Stimulated activated CD4-positive, alpha-beta T cell treated with anti-CD3 and anti-CD28 coated beads, Interleukin-1b, Interleukin-23, amount 100 ng/mL, for 48 hours (primary cell): ENCODE results near the gene TMEM119.

Experiments used
- DNase-seq: peaks from one replicate; pipeline ENCODE4 v3.0.0-alpha.2; 2020

TMEM119 gene

DNA sequence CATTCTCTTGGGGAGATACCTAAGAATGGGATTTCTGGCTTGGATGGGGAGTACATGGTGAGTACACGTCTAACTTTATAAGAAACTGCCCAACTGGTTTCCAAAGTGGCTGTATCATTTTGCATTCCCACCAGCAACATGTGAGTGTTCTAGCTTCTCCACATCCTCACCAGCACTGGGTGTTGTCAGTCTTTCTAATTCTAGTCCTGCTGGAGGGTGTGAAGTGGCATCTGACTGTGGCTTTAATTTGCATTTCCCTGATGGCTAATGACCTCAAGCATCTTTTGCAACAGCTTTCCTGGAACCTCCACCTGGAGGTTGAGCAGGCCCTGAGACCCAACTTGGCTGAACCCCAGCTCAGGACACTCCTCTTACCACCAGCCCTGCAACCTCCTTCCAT is 18.0 kb upstream of the TMEM119 start:
- DNase-seq: no peak

DNA sequence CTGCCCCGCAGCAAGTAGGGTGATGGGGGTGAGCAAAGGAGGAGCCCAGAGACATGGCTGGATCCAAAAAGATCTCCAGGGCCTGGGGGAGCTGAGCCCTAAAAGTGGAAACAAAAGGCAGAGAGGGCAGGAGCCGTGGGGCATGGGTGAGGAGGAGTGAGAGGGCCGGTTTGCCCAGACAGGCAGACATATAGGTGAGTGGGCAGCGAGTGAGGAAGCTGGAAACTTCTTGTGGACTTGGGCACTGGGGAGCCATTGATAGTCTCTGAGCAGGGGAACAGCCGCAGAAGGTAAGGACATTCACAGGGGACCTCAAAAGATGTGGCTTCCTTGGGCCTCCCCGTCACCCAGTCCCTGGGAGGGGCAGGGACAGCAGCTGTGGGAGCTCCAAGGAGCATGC is 16.8 kb upstream of the TMEM119 start:
- DNase-seq: no peak

DNA sequence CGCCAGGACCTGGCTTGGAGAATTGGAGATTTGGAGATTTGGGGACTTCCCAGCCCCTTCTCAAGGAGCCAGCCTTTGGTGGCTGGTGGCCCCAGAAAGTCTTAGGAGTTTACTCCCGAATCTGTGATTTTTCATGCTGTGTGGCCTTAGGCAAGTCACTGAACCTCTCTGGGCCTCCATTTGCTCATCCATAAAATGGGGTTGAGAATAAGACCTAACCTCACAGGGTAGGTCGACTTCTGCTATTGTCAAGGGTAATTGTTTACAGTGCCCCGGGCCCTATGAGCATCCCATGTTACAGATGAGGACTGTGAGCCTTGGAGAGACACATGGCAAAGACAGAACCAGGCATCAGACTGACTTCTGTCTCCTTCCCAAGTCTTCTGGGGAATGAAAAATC is 16.2 kb upstream of the TMEM119 start:
- no peak for DNase-seq

DNA sequence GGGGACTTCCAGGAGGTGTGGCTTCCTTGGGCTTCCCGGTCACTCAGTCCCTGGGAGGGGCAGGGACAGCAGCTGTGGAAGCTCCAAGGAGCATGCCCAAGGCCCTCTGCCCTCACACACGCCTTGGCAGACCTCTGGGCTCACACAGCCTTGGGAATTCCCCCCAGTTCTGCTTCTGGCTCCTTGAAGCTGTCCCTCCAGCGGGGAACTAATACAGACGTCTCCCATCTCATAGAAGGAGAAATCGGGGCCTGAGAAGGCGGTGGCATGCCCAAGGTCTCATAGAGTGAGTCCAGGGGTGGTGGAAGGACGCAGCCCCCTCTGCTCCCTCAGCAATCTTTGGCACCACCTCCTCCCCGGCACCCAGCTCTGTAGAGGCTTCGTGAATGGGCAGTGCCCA is 15.7 kb upstream of the TMEM119 start:
- no peak for DNase-seq

DNA sequence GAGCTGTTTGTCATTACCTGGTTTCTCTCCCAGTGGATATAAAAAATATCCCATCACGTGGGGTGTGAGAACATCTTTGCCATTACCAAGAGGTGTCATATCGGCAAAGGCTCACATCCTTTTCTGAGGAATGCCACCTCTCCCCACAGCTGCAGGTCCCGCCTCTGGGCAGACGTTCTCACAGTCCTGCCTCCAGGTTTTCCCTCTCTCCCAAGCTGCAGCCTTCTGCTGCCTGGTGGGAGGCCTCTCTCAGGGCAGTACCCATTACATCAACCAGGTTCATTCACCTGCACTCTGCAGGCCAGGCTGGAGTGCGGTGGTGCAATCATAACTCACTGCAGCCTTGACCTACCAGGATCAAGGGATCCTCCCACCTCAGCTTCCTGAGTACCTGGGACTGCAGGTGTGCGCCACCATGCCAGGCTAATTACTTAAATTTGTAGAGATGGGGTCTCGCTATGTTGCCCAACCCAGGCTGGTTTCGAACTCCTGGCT is 15.0 kb upstream of the TMEM119 start:
- no peak for DNase-seq

DNA sequence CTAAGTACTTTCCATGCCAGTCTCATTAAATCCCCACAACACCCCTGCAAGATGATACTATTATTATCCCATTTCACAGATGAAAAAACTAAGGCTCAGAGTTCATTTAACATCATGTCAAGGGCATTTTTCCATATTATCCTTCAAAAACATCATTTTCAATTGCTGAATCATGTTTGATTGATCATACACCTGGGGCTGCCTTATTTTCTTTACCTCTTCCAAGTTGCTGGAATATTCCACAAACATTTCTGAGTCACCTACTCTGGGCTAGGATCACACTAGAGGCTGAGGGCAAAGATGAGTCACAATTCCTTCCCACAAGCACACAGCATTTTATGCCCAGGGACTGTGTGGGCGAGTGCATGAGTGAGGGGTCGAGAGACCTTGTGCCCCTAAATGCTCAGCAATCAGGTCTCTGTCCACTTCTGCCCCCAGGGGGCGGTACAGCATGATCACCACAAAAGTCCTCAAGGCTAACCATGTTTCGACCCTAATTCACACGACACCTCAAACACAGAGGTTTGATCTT is 14.1 kb upstream of the TMEM119 start:
- peak; percentile 55 for DNase-seq

DNA sequence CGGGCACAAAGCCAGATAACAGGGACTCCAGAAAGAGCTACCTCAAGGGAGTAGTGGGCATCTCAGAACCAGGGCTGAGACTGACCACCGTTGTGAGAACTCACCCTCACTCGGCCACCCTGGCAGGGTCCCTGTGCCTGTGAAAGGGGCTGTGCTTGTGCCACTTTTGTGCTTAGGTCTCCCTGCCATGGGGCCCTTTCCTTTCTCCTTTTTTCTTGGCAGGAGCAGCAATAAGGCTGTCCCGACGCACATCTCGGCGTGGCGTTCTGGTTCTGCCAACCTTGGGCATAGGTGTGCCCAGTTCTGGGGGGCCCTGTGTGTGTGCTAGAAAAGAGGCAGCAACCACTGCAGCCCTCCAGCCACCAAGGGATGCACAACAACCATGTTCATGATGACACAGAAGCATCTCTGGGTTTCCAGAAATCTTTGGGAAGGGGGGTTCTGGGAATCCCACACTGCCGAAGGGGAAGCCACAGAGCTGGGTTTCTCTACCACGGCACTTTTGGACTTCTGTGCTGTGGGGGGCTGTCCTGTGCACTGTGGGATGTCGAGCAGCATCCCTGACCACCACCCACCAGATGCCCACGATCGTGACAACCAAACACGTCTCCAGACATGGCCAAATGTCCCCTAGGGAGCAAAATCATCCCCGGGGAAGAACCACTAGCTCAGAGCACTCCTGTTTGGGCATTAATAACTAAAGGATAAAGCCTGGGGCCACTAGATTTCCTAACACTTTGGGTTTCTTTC is 13.1 kb upstream of the TMEM119 start:
- no peak for DNase-seq

DNA sequence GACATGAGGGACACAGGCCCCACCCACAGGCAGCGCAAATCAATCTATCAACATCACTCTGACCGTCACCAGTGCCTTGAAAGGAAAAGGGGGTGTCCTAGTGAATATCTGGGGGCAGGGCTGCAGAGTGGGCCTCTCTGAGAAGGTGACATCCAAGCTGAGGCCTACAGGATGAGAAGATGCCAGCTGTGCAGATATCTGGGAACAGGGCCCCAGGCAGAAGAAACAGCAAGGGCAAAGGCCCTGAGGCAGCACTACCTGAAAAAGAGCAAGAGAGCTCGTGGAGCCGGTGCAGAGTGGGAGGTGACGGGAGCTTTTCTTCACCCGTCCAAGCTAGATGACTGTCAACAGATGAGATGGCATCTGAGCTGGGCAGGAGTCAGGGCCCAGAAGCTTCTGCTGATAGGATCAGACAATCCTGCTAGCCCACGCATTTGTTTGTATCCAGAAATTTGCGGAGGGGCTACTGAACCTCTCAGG is 12.5 kb upstream of the TMEM119 start:
- no peak for DNase-seq

DNA sequence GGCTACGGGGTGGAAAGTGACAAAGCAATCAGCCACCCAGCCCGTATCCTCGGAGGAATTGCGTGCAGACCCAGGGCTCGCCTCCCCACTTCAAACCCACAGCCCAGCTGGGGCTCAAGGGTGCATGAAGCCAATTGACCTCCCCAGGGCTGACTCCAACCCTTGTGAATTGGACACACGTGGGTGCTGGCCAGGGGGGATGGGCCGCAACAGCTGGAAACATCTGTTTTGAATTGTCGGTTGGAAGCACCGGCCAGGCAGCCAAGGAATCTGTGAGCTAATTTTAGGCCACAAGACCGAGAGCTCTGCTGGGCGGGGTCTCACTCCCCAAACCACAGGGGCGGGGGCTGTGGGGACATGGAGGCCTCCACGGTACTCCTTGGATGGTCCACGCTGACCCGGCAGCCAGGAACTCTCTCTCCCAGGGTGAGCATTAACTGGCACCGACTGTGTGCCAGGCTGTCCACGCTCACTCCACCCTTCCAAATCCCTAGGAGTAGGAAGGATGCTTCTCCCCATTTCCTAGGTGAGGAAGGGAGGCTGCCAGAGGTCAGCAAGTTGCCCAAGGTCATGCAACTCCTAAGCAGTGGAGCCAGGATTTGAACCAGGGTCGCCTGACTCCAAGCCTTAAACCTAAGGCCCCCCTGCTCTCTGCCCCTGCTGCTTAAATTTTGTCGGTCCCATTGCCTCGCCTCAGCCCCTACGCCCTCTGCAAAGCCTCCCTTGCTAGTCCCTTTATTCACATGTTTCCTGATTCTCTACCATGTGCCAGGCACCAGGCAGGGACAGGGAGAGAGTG is 11.9 kb upstream of the TMEM119 start:
- DNase-seq: no peak

DNA sequence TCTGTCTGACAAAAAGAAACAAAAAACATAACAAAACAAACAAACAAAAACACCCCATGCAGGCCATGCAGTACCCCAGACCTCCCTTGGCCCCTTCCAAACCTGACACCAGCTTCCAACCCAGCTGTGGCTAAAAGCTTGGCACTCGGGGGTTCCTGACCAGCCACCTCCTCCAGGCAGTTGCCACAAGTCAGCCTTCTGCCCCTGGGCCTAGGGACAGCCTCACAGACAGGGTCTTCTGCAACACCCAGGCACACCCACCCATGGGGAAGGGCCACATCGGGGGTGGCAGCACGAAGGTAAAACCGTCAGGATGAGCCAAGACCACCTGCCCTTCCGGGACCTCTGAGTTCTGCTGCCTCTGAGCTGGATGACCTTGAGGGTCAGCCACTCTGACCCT is 10.7 kb upstream of the TMEM119 start:
- no peak for DNase-seq

DNA sequence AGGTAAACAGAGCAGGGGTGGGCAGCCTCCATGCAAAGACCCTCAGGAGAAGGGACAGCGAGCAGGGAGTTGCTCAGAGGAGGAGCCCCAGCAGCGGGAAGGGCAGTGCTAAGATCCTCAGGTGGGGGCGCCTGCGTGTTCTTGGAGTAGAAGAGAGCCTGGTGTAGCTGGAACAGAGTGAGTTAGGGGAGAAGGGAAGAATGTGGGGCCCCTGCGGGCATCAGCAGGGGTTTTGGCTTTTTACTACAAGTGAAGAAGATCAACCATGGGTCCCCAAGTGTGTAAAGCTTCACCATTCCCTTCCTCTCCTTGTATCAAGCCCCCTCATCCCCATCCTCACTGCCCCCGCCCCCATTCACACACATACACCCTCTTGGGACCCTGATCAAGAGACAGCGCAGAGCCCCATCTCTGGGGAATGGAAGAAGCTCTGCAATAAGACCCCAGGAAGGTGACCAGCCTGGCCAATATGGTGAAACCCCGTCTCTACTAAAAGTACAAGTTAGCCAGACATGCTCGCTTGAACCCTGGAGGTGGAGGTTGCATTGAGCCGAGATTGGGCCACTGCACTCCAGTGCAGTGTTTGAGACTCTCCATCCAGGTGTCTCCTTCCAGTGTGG is 10.2 kb upstream of the TMEM119 start:
- no peak for DNase-seq

DNA sequence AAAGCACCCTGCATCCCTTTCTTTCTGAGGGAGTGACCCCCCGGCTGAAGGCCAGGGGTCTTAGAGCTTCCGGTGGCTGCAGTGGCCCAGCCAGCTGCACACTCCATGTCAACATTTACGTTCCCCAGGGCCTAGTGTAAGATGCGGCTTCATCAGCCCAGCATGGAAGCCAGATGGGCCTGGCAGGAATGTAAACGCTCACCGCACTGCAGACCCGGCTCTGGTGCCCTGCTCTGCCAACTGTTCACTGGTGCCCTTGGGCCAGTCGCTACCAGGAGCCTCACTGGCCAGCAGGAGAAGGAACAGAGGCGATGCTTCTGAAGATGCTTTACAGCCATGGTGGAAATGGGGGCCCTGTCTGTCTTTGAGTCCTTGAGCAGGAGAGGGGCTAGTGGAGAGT is 8.6 kb upstream of the TMEM119 start:
- DNase-seq: no peak

DNA sequence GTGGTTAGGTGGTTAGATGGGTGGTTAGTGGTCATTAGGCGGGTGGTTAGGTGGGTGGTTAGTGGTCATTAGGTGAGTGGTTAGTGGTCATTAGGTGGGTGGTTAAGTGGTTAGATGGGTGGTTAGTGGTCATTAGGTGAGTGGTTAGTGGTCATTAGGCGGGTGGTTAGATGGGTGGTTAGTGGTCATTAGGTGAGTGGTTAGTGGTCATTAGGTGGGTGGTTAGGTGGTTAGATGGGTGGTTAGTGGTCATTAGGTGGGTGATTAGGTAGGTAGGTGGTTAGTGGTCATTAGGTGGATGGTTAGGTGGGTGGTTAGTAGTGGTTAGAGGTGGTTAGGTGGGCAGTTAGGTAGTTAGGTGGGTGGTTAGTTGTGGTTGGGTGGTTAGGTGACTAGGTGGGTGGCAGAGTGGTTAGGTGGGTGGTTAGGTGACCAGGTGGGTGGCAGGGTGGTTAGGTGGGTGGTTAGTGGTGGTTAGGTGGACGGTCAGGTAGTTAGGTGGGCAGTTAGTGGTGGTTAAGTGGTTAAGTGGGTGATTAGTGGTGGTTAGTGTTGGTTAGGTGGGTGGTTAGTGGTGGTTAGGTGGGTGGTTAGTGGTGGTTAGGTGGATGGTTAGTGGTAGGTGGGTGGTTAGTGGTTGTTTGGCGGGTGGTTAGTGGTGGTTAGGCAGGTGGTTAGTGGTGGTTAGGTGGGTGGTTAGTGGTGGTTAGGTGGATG is 8.0 kb upstream of the TMEM119 start:
- DNase-seq: no peak

DNA sequence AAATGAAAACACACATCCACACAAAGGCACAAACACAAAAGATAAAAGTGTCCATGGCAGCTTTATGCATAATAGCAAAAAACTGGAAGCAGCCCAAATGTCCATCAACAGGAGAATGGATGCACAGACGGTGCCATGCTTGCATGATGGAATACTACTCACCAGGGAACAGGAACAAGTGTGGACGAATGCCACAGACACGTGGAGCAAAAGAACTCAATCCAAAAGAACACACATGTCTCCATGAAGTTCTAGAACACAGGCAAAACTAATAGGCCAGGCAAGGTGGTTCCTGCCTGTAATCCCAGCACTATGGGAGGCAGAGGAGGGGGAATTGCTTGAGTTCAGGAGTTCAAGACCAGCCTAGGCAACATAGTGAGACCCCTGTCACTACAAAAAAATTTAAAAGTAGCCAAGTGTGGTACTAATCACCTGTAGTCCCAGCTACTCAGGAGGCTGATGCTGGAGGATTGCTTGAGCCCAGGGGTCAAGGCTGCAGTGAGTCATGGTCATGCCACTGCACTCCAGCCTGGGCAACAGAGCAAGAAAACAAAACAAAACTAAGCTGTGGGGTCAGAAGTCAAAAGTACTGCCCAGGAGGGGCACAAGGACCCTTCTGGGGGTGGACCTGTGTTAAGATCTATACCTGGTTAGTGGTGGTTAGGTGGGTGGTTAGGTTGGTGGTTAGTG is 7.3 kb upstream of the TMEM119 start:
- DNase-seq: no peak

DNA sequence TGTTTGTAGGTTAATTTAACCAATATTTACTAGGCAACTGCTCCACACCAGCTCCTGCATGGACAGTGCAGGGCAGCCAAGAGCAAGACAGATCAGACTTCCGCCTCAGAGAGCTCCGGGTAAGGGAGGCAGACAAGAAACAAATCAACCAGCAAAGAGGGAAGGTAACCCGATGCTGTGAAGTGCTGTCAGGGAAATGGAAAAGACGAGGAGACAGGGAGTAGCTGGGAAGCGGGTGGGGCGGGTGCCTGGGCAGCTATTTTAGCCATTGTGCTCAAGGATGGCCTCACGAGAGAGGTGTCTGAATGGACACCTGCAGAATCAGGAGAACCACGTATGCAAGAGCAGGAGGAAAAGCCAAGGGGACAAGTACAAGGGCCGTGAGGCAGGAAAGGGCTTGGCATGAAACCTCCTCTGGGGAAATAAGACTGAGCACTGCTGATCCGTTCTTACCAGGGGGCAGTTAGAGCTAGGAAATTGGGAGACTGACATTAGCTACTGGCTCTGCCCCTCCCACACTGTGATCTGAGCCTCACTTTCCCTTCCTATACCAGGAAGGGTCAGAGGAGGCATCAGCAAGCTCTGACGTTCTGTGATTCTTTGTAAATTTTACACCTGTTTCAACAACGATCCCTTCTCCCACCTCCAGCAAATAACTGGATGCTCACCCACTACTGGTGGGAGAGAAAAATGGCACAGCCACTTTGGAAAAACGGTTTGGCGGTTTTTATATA is 6.5 kb upstream of the TMEM119 start:
- DNase-seq: no peak

DNA sequence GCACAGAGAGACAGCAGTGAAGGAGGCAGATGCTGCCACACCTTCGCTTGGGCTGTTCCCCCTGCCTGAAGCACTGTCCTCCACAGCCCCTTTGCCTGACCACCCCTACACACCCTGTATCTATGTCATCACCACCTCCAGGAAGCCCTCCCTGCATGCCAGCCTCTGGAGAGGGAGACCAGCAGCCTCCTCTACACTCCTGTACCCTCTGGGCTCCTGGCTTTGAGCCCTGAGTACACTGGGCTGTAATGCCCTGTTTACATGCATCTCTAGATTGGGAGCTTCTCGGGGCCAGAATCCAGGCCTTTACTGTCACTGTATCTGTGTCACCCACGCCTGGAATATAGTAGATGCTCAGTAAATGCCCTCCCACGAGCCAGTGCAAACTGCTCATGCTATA is 5.9 kb upstream of the TMEM119 start:
- no peak for DNase-seq

DNA sequence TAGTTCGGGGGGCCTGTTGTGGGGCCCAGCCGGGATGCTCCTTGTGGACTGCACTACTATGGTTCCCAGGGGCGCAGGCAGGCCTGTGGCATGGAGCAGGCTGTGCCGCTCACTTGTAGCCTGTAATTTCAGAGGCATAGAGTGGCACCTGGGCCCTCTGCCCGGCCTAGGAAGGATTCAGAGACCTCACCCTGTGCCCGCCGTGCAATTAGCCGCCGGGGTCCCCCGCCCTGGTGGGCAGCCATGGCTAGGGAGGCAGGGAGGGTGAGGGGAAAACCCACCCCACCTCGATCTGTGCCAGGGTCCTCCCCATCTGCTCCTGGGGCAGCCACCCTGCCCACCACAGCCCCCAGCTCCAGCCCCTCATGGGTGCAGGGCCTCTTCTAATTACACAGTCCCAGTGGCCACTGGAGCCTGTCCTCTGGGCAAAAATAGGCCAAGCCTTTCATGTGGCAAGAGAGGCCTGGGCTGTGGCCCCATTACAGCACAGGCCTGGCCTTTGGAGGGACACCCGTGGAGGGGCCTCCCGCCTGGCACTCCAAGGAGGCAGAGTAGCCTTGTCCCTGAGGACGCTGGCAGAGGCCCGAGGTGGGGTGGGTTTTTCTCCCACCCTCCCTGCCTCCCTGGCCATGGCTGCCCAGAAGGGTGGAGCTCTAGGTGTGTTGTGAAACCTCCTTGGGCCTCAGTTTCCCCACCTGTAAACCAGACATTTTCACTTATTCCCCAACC is 5.3 kb upstream of the TMEM119 start:
- no peak for DNase-seq

DNA sequence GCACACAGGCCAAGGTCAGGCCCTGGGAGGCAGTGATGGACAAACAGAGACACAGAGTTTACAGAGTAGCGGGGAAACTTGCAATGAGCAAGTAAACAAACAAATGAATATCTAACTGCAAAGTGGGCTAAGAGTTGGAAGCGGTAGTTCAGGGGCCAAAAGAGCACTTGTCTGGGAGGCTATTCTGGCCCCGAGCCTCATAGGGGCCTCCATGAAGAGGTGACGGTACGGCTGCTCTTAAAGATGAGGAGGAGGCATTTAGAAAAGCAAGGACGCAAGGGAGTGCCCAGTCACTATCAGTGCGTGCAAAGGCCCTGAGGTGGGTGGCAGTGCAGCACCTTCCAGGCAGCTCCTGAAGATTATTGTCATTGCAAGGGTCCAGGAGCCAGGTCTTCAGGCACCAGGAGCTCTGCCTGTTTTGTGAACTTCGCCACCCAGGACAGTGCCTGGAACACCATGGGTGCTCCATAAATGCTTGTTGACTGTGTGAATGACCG is 4.4 kb upstream of the TMEM119 start:
- DNase-seq: no peak

DNA sequence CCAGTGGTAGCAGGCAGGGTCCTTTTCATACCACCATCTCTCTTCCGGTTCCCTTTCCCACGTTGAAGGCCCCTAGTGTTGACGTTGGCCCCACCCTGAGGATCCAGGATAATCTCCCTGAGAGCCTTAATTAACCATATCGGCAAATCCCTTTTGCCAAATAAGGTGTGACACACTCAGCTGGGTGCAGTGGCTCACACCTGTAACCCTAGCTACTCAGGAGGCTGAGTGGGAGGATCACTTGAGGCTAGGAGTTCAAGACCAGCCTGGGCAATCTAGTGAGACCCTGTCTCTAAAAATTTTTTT is 2.8 kb upstream of the TMEM119 start:
- no peak for DNase-seq

DNA sequence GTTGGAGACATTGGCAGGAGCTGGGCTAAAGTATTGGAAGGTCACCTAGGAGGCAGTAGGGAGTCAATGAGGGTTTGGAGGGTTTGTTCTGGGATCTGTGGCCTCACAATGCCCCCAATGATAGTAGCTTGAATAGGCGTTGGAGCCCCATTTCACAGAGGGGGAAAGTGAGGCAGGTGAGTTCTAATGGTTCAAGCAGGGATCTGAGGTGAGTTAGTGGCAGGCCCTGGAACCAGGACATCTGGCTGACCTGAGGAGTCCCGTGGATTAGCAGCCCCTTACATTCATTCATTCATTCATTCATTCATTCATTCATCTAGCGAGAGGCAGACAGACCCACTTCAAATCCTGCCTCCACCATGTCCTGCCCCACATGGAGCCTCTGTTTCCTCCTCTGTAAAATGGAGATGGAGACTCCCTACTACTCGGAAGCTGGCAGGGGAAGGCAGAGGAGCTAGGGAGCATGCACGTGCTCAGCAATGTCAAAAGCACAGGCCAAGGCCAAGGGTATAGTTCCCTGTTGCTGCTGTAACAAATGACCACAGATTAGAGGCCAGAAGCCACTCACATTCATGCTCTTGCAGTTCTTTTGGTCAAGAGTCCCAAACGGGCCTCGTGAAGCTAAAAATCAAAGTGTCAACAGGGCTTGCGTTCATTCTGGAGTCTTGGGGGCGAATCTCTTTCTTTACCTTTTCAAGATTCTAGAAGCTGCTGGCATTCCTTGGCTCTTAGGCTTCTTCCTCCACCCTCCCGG is 2.2 kb upstream of the TMEM119 start:
- no peak for DNase-seq
